HG03064 (cell line): ENCODE data around the gene HID1.
"Not testable (repeated sequence)": the region's sequence is repeated elsewhere in the genome, so short reads cannot be mapped to it uniquely, and the experiment has no call there.

ENCODE experiments used
- ATAC-seq: cut with Tn5 transposase; IDR thresholded peaks from one replicate; pipeline ENCODE4 v1.9.1; 2021; ENCODE audit warnings: low read depth; ENCODE audit not compliant: unreplicated experiment

The HID1 gene

DNA sequence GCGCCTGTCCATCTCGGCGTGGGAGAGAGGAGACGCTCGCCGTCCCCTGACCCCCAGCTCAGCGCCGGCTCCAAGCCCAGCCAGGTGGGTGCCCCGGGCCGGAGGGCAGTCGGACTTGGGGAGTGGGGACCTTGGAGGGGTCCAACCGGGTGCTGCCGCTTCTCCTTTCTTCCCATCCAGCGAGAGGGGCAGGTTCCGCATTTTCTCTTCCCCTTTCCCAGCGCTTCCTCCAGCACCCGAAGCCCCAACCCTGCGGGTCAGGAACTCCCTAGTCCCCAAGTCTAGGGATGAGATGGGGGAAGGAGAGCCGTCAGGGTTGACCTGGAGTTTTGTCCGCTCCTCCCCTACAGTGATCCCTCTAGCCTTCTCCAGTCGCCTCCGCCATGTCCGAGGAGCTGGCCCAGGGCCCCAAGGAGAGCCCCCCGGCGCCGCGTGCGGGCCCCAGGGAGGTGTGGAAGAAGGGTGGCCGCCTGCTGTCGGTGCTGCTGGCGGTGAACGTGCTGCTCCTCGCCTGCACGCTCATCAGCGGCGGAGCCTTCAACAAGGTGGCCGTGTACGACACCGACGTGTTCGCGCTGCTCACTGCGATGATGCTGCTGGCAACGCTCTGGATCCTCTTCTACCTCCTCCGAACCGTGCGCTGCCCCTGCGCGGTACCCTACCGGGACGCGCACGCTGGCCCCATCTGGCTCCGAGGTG is 48.2 kb downstream of the HID1 start, which contains the start of gene OTOP2:
TSS of gene OTOP2 (plus strand) at position 24 of the 699 bp plus-strand sequence. CDS start at position 384, 360 bp downstream.
- no peak for ATAC-seq

GRCh38 chr17:74923538-74924249 is 48.9 kb downstream of the HID1 start:
- no peak for ATAC-seq

- no peak for ATAC-seq
Observed at GRCh38 chr17:74922694-74923537, 49.6 kb downstream of the HID1 start, which contains the start of gene USH1G. USH1G (minus strand) TSS chr17:74923255; CDS start chr17:74923073, 182 bp downstream.

GRCh38 chr17:74922172-74922571 is 50.4 kb downstream of the HID1 start:
- no peak for ATAC-seq

DNA sequence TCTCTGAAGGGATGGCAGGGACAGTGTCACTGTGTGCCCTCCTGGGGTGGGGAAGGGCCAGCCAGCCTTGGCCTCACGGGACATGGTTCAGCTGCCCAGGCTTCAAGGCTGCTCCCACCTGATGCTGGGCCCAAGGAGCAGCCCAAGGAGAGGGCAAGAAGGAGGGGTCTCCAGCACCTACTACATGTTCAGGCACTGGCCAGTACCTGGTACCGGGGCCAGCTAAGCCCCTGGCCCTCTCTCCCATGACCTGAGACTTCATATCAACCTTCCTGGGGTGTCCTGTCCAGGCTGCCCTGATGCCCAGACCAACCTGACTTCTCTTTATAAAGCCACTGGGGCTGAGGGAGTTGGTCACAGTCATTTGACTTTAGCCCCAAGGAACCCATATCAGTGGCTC is 50.8 kb downstream of the HID1 start:
- ATAC-seq = no peak

- no peak for ATAC-seq
Observed at GRCh38 chr17:74921026-74921681, 51.4 kb downstream of the HID1 start.

- no peak for ATAC-seq
Observed at GRCh38 chr17:74920642-74921025, 51.9 kb downstream of the HID1 start.

DNA sequence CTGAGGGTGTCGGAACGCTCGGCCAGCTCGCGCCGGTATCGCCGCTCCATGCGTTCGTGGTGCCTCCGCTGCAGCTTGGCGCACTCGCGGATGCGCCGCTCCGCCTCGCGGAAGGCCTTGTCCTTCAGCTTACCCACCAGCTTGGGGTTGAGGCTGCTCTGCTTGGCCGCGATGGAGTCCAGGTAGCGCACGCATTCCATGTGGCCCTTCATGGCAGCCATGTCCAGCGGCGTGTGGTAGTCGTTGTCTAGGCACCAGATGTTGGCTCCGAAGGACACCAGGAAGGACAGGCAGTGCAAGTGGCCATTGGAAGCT is 52.3 kb downstream of the HID1 start:
- ATAC-seq = no peak

DNA sequence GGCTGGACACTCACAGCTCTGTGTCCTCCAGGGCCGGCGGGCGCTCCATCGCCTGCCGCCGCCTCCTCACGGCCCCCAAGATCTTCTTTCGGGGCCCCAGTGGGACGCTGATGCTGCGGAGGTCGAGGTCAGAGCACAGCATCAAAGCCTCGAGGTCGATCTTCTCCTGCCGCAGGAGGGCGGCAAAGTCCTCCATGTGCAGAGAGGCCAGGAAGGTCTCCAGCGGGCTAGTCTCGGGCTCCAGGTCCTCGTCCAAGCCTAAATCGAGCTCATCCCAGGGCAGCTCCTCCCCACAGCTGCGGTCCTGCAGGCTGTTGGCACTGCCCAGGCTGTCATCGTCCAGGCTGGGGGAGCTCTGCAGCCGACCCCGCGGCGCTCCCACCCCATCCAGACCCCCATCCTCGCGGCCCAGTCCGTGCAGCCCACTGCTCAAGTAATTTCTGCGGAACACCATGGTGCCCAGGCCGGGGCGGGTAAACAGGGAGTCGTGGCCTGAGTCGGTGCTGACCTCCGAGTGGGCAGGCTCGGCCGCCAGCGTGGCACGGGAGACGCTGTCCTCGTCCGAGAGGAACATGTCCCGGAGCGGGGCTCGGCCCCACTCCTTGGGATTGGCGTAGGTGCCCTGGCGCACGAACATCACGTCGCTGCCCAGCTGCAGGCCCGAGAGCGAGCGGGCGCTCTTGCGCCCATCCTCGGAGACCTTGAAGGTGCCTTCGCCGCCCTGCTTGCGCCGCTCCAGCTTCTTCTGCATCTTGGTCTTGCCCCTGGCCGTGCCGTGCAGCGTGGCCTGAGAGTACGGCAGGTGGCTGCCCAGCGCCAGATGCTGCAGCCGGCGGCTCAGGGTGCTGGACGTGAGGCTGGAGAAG is 52.9 kb downstream of the HID1 start:
- no peak for ATAC-seq

- ATAC-seq = no peak
Observed at GRCh38 chr17:74918906-74919305, 53.7 kb downstream of the HID1 start.

DNA sequence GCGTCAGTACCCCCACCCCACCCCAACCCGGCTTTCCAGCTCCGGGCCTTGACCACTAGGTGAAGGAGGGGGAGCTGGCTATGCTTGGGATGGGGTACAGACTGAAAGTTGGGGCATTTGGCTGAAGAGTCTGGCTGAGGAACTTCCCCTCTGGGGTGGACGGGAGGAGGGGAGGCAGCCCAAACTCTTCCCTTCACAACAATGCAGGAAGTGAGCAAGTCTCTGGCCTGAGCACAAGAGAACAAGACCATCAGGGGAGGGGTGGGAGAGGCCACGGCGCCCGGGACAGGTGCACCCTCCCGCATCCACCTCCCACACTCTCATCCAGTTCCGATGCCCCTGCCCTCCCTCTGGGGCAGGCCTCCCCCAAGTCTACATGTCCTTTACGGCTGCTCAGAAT is 55.1 kb downstream of the HID1 start:
- no peak for ATAC-seq

DNA sequence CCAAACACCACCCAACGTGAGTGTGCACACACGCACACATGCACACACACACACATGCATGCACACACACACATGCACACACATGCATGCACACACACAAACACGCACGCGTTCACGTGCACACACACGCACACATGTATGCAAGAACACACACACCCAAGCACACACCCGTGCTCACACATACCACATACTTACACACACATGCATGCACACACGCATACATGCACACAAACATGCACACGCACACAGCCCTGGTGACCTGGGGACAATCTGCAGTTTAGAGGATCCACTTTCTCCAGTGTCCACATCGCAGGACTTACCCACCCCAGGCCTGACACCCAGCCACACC is 55.7 kb downstream of the HID1 start:
- no peak for ATAC-seq

GRCh38 chr17:74916136-74916850 is 56.3 kb downstream of the HID1 start:
- ATAC-seq = no peak

DNA sequence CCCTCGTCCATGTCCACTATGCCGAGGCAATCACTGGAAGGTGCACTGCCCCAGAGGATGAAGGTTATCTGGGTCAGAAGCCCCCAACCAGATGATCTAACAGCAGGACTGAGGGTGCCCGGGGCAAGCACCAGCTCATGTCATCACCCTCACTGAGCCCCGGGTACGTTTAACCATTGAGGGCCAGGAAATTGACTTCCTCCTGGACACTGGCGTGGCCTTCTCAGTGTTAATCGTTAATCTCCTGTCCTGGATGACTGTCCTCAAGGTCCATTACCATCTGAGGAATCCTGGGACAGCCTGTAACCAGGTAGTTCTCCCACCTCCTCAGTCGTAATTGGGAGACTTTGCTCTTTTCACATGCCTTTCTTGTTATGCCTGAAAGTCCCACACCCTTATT is 61.1 kb downstream of the HID1 start:
- not testable (repeated sequence) for ATAC-seq

DNA sequence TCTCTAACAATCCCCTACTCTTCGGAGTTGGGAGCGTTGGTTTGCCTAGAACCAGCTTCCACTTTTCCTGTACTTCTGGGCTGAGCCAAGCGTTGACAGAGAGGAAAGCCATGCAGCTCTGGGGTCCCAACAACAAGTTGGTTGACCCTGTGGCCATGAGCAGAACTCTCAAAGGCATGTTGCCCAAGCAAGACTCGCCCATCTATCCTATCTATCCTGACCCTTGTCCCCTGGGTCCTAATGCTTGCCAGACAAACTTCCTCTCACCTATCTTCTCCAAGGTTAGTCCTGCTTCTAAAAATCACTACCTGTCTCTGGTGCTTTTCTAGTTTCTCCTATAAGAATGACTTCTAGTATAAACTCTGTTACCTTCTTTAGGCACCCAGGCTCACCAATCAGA is 63.5 kb downstream of the HID1 start:
- not testable (repeated sequence) for ATAC-seq

DNA sequence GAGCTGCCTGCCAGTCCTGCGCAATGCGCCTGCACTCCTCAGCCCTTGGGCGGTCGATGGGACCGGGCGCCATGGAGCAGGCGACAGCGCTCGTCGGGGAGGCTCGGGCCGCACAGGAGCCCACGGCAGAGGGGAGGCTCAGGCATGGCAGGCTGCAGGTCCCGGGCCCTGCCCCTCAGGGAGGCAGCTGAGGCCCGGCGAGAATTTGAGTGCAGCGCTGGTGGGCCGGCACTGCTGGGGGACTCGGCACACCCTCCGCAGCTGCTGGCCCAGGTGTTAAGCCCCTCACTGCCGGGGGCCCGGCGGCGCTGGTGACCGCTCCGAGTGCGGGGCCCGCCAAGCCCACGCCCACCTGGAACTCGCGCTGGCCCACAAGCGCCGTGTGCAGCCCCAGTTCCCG is 65.5 kb downstream of the HID1 start:
- no peak for ATAC-seq

DNA sequence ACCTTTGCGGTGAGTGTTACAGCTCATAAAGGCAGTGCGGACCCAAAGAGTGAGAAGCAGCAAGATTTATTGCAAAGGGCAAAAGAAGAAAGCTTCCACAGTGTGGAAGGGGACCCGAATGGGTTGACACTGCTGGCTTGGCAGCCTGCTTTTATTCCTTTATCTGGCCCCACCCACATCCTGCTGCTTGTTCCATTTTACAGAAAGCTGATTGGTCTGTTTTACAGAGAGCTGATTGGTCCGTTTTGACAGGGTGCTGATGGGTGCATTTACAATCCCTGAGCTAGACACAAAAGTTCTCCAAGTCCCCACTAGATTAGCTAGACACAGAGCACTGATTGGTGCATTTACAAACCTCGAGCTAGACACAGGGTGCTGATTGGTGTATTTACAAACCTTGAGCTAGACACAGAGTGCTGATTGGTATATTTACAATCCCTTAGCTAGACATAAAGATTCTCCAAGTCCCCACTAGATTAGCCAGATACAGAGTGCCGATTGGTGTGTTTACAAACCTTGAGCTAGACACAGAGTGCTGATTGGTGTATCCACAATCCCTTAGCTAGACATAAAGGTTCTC is 66.3 kb downstream of the HID1 start:
- ATAC-seq = not testable (repeated sequence)

- ATAC-seq = no peak
Observed at GRCh38 chr17:74904687-74905409, 67.7 kb downstream of the HID1 start.
